Prostate gland (tissue), 2 donors: Measurements from ENCODE around the gene CPLX1. TPM values are rescaled to one million over a fixed set of nuclear protein-coding genes. Genes with fewer than 3 reads are reported as not detected.

ENCODE experiments used
- DNase-seq: peaks from one replicate; pipeline ENCODE4 v3.0.0-alpha.2; 2019; ENCODE audit warnings: low spot score
- H3K27ac ChIP-seq, 2 donors: fragments of 200-600 bp; sonication (generic); 2 replicates each; pipeline ENCODE4 v1.5.1; 2017 to 2019
- H3K27me3 ChIP-seq: fragments of 200-600 bp; sonication (generic); replicated peaks from 2 replicates; pipeline ENCODE4 v1.5.1; 2019; ENCODE audit not compliant: insufficient read depth
- H3K36me3 ChIP-seq, 2 donors: fragments of 200-600 bp; sonication (generic); 1 replicate in 1 of 2; 2 replicates in 1 of 2; pipeline versions ENCODE4 v1.5.1 to v1.8.1; 2017 to 2019
- H3K4me1 ChIP-seq: fragments of 200-600 bp; sonication (generic); replicated peaks from 2 replicates; pipeline ENCODE4 v1.5.1; 2019
- H3K4me3 ChIP-seq, 2 donors: fragments of 200-600 bp; sonication (generic); 2 replicates each; pipeline ENCODE4 v1.5.1; 2017 to 2019
- H3K9me3 ChIP-seq: fragments of 200-600 bp; sonication (generic); 2 replicates; pipeline ENCODE4 v1.5.1; 2017
- POLR2A ChIP-seq: fragments of 450-650 bp; IDR thresholded peaks from one replicate; pipeline ENCODE4 v1.6.1; 2016; ENCODE audit warnings: antibody characterized with exemption, mild to moderate bottlenecking
- POLR2AphosphoS5 ChIP-seq: sonication (generic); formaldehyde crosslinking; IDR thresholded peaks from one replicate; pipeline ENCODE4 v1.6.1; 2017; ENCODE audit warnings: antibody characterized with exemption
- WGBS: methylation state at CpG from one replicate; pipeline ENCODE4 v1.1.5; 2018; 5-methylcytosine and 5-hydroxymethylcytosine counted together
- intact Hi-C: fragments of 100-400 bp; cut with DNase I; formaldehyde crosslinking; loops from one replicate; pipeline ENCODE4 v1.14.2; 2022
- total RNA-seq, 2 donors: library from RNA; depleted of rRNA; stranded (reverse); fragments of >200 nt; gene quantifications; one replicate each; pipeline ENCODE4 v1.1.0, GENCODE V29; 2016
- TF ChIP-seq, protein P1 (sequence below), 4 experiments: fragments of 200-600 bp in 2 of 4; fragments of 450-650 bp in 2 of 4; sonication (generic) in 2 of 4; IDR thresholded peaks; 1 replicate in 3 of 4; 2 replicates in 1 of 4; pipeline ENCODE4 v1.5.1; 2016 to 2019; ENCODE audit warnings: antibody characterized with exemption in 4 of 4, mild to moderate bottlenecking in 2 of 4, moderate library complexity in 2 of 4

CPLX1 gene
- total RNA-seq, 2 donors from 2014 or later, result 2.5 to 4.4 TPM

DNA sequence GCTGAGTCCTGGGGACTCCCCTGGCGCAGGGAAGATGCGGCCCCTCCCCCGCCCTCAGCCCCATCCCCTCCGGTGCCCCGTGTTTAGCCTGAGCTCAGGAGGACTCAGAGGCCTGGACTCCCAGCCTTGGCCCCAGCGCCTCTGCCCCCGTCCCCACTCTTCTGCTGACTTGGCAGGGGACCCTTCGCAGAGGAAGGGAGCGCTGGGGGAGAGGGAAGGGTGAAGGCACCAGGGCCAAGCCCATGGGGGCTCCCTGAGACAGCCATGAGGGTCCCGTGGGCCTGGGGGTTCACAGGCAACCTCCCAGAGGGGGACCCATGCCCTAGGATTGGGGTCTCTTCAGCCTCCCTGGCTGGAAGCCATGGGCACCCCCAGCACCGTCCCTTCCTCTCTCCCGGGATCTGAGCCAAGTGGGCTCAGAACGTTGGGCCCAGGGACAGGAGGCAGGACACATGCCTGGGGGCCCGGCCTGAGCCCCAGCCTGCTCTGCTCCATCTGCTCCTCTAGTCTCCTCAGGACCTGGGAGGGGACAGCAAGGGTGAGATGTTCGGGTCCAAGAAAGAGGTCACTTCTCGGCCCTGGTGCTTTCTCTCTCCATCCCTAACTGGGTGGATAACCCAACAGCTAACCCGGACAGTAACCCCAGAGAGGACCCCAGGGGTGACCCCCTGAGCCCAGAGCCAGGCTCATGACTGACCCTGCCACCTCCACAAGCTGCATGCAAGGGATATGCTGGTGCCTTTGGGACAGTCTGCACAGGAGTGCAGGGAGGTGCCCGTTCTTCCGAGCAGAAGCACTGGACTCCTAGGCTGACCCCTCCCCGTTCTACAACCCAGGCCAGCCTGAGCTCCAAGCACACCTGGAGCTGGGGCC is 1.5 kb upstream of the CPLX1 start:
- Histone ChIP-seq H3K27me3 (peaks cover 20% of the 10 kb centered on the region), H3K27ac (no peak overlapping the region), H3K36me3 (no peaks in the 10 kb centered on the region), H3K4me1 (peaks cover 7% of the 10 kb centered on the region), H3K4me3 (no peak overlapping the region), H3K9me3 (no peaks in the 10 kb centered on the region)
- intact Hi-C loops, result no loop called here
- WGBS, result 28% methylated on average over 17 of the region's 20 CpGs
- DNase-seq, result no peak
- TF ChIP-seq POLR2AphosphoS5, result no peak
- TF ChIP-seq, protein P1, sequence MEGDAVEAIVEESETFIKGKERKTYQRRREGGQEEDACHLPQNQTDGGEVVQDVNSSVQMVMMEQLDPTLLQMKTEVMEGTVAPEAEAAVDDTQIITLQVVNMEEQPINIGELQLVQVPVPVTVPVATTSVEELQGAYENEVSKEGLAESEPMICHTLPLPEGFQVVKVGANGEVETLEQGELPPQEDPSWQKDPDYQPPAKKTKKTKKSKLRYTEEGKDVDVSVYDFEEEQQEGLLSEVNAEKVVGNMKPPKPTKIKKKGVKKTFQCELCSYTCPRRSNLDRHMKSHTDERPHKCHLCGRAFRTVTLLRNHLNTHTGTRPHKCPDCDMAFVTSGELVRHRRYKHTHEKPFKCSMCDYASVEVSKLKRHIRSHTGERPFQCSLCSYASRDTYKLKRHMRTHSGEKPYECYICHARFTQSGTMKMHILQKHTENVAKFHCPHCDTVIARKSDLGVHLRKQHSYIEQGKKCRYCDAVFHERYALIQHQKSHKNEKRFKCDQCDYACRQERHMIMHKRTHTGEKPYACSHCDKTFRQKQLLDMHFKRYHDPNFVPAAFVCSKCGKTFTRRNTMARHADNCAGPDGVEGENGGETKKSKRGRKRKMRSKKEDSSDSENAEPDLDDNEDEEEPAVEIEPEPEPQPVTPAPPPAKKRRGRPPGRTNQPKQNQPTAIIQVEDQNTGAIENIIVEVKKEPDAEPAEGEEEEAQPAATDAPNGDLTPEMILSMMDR (IDR thresholded peaks at IDR 0.05), result no peak
- no peak for TF ChIP-seq POLR2A

DNA sequence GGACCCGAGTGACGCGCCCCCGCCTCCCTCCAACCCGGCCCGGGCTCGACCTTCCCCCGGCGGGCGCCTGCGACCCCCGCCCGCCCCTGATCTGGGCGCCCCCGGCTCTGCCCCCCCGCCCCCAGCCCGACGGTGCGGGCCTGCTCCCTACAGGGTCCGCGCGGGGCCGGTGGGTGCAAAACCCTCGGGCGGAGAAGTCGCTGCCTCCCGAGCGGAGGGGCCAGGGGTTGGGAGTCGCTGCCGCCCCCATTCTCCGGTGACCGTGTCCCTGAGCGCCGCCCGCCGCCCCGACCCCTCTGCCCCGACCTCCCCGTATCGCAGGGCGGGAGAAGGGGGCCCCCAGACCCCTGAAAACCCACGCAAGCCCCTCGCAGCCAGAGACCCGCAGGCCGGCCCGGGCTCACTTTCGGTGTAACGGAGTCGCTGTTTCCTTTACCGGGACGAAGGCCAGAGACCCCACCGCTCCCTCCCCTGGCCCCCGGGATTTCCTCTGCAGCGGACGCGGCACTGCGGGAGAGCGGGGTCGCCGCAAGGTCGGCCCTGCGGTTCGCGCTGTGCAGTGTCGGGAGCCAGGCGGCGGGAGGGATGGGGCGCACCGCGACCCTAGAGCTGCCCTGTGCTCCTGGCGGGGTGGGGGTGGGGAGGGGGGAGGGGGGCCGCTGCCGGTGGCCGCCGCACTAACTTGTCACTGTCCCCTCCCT is 729 bp upstream of the CPLX1 start:
- intact Hi-C loops, result no loop called here
- no peak for TF ChIP-seq POLR2A
- TF ChIP-seq, protein P1 (IDR thresholded peaks at IDR 0.05), result no peak
- no peak for TF ChIP-seq POLR2AphosphoS5
- WGBS, result 1% methylated on average over 34 of the region's 75 CpGs
- Histone ChIP-seq H3K27ac (no peak overlapping the region), H3K9me3 (no peaks in the 10 kb centered on the region), H3K4me3 (peak overlapping the region in 1 of 2 donors; percentile 29), H3K27me3 (peaks cover 20% of the 10 kb centered on the region), H3K4me1 (peaks cover 7% of the 10 kb centered on the region), H3K36me3 (no peaks in the 10 kb centered on the region)
- DNase-seq, result no peak

DNA sequence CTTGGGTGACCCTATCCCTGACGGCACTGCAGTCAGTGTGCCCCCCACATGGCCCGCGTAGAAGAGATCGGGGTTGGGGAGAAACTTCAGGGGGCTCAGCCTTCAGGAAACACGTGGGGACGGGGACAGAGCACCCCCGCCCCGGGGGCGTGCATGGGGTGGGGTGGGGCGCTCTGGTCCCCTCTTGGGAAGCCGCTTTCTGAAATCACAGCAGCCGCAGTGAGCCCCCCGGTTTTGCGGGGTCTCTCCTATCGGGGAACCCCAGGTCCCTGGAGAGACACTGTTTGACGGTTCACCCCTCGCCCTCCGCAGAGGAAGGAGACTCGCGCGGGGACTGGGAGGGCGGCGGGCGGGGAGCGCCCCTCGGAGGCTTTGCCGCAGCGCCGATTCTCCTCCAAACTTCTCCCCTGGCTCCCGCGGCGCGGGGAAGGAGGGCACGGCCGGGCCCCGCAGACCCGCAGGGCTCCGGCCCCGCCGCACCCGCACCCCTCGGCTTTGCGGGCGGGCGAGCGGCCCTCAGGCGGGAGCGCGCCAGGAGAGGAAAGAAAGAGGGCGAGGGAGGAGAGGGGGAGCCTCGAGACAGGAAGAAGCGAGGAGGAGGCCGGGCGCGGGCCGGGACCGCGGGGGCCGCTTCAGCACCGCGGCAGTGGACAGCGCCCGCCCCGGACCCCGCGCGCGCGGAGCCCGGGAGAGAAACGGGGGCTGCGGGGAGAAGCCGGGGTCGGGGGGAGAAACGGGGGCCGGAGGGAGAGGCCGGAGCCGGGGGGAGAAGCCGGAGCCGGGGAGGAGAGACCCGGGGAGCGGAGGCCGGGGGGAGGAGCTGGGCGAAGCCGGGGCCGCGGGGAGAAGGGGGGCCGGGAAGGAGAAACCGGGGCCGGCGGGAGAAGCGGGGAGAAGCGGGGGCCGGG is 612 bp downstream of the CPLX1 start:
- Histone ChIP-seq H3K4me3 (peak overlapping the region; percentile 21 to 43), H3K36me3 (no peaks in the 10 kb centered on the region), H3K27me3 (peaks cover 23% of the 10 kb centered on the region), H3K4me1 (peaks cover 7% of the 10 kb centered on the region), H3K9me3 (no peaks in the 10 kb centered on the region), H3K27ac (no peak overlapping the region)
- WGBS, result 4% methylated on average over 94 of the region's 94 CpGs
- intact Hi-C loops, result no loop called here
- TF ChIP-seq, protein P1 (IDR thresholded peaks at IDR 0.05), result no peak
- TF ChIP-seq POLR2AphosphoS5, result no peak
- no peak for TF ChIP-seq POLR2A
- no peak for DNase-seq

DNA sequence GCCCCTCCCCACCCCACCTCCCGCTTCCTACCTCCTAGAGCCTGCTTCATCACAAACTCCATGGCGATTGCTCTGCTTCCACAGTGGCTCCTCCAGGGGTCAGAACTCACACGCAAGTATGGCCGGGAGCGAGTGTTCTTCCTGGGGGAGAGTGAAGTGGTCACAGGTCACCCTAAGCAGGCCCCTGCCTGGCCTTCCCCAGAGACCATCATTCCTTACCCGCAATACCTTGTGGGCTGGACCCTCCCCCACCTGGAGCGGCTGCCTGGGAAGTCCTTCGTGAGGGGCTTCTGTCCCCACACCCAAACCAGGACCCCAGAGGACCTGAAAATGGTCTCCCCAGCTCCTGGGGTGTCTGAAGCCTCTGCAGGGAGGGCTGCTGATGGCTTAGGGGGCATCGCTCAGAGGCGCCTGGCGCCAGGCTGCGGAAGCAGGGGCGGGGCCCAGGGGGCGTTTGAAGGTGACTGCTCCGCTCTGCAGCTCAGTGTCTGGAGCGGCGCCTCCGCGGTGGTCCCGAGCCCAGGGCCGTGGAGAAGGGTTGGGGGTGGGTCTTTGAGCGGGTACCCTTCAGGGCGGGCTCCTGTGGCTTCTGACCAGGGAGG is 1.4 kb downstream of the CPLX1 start:
- TF ChIP-seq POLR2AphosphoS5 (no peak), POLR2A (no peak)
- TF ChIP-seq, protein P1 (IDR thresholded peaks at IDR 0.05), result no peak
- intact Hi-C loops, result no loop called here
- DNase-seq, result no peak
- WGBS, result 9% methylated on average over 23 of the region's 23 CpGs
- Histone ChIP-seq H3K9me3 (no peaks in the 10 kb centered on the region), H3K36me3 (no peaks in the 10 kb centered on the region), H3K27ac (no peak overlapping the region), H3K27me3 (peaks cover 23% of the 10 kb centered on the region), H3K4me1 (peaks cover 7% of the 10 kb centered on the region), H3K4me3 (no peak overlapping the region)
